Gastroesophageal sphincter (tissue), 3 donors: Measurements from ENCODE around the gene CAPZB.

Experiments used
- POLR2A ChIP-seq, 2 donors: fragments of 450-650 bp; IDR thresholded peaks; one replicate each; pipeline ENCODE4 v1.6.1; 2017; ENCODE audit warnings: antibody characterized with exemption in 2 of 2, mild to moderate bottlenecking in 2 of 2, moderate library complexity in 1 of 2
- TF ChIP-seq, protein P1 (sequence below), 4 experiments: fragments of 200-600 bp in 2 of 4; fragments of 450-650 bp in 2 of 4; sonication (generic) in 1 of 4; IDR thresholded peaks; one replicate each; pipeline ENCODE4 v1.5.1; 2017 to 2019; ENCODE audit warnings: antibody characterized with exemption in 4 of 4, mild to moderate bottlenecking in 2 of 4, moderate library complexity in 2 of 4

DNA sequence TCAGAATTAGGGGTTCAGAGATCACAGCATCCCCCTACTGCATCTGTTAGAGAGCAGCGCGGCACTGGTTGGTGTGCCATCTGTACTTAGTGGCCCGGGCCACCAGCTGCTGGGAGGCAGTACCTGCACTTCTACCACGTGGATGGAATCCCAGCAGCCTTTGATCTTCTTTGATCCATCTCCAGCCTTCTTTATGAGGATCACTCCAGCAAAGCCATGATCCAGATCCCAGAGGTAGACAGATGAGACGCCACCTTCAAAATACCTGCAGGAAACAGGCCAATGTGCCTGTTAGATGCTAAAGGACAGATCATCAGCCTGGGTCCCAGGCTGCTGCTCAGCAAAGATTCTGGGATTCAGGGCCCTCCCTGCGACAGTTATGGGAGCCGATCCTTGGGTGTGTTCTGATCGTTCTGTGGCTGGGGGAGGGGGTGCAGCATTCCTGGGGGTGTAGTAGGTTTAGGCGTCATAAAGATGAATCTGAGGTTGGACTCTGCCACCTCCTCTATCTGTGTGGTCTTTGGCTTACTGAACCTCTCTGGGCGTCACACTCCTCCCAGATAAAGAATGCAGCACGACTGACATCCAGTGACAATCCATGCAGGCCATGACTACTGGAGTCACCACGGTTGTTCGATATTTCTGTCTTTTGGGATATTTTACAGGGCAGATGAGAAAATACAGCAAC is 127.9 kb downstream of the CAPZB start:
- TF ChIP-seq, protein P1, sequence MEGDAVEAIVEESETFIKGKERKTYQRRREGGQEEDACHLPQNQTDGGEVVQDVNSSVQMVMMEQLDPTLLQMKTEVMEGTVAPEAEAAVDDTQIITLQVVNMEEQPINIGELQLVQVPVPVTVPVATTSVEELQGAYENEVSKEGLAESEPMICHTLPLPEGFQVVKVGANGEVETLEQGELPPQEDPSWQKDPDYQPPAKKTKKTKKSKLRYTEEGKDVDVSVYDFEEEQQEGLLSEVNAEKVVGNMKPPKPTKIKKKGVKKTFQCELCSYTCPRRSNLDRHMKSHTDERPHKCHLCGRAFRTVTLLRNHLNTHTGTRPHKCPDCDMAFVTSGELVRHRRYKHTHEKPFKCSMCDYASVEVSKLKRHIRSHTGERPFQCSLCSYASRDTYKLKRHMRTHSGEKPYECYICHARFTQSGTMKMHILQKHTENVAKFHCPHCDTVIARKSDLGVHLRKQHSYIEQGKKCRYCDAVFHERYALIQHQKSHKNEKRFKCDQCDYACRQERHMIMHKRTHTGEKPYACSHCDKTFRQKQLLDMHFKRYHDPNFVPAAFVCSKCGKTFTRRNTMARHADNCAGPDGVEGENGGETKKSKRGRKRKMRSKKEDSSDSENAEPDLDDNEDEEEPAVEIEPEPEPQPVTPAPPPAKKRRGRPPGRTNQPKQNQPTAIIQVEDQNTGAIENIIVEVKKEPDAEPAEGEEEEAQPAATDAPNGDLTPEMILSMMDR (IDR thresholded peaks at IDR 0.05), result no peak
- no peak for TF ChIP-seq POLR2A (IDR thresholded peaks at IDR 0.05)
